ENCODE data around the gene TAF6.

- TF ChIP-seq, protein P1, sequence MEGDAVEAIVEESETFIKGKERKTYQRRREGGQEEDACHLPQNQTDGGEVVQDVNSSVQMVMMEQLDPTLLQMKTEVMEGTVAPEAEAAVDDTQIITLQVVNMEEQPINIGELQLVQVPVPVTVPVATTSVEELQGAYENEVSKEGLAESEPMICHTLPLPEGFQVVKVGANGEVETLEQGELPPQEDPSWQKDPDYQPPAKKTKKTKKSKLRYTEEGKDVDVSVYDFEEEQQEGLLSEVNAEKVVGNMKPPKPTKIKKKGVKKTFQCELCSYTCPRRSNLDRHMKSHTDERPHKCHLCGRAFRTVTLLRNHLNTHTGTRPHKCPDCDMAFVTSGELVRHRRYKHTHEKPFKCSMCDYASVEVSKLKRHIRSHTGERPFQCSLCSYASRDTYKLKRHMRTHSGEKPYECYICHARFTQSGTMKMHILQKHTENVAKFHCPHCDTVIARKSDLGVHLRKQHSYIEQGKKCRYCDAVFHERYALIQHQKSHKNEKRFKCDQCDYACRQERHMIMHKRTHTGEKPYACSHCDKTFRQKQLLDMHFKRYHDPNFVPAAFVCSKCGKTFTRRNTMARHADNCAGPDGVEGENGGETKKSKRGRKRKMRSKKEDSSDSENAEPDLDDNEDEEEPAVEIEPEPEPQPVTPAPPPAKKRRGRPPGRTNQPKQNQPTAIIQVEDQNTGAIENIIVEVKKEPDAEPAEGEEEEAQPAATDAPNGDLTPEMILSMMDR (IDR thresholded peaks at IDR 0.05) = no peak
- TF ChIP-seq POLR2A (IDR thresholded peaks at IDR 0.05) = no peak
These were observed 33.9 kb upstream of the TAF6 start for GRCh38 chr7:100152937-100153666.
